Right ventricle myocardium superior (tissue), 1 donor: ENCODE measurements around the gene C1orf53. TPM values are rescaled to one million over a fixed set of nuclear protein-coding genes. Genes with fewer than 3 reads are reported as not detected.
"Not testable (repeated sequence)": the region's sequence is repeated elsewhere in the genome, so short reads cannot be mapped to it uniquely, and the experiment has no call there.

Source experiments
- ATAC-seq: fragments of 200-7000 bp; cut with Tn5 transposase; one replicate; pipeline ENCODE4 v1.9.1; 2020; ENCODE audit warnings: mild to moderate bottlenecking; ENCODE audit not compliant: poor library complexity
- DNase-seq: peaks from one replicate; pipeline ENCODE4 v3.0.0-alpha.2; 2020
- intact Hi-C: fragments of 100-400 bp; cut with DNase I; formaldehyde crosslinking; loops from one replicate; pipeline ENCODE4 v1.11.2; 2022
- total RNA-seq: library from RNA; stranded (reverse); fragmentation: NEBNext Ultra II Directional; extraction: Animal tissue kit (Norgen Biotek cat#: 25700); gene quantifications from one replicate; pipeline ENCODE4 v1.2.1, GENCODE V29; 2021
- donor health status: DM: no; HTN: yes; CAD: no; lungs with severe emphysema.

The C1orf53 gene
- total RNA-seq, 1 donor from 2014 or later = 6.2 TPM

DNA sequence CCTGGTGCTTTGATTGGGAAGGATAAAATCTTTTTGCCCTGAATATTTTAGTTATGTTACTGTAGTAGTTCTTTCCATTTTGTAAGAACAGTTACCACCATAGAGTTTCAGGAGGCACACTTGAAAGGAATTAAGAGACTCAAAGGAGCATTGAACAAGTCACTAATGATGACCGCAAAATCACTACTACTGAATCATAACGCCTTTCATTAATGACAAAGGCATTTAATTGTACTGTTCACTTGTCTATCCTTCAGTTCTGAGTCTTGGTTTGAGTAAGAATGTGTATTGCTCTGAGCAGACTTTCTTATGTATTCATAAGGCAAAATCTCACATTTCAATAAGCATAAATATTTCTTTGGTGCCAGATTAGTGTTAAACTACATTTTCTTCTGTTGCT lies 39.6 kb downstream of the C1orf53 start:
- no peak for ATAC-seq
- no peak for DNase-seq
- intact Hi-C loops = no loop called here

- ATAC-seq = no peak
- intact Hi-C loops = no loop called here
- DNase-seq = no peak
Observed at GRCh38 chr1:197944485-197944884, 42.1 kb downstream of the C1orf53 start.

GRCh38 chr1:197948926-197949899 lies 46.8 kb downstream of the C1orf53 start:
- intact Hi-C loops = no loop called here
- ATAC-seq = no peak
- no peak for DNase-seq

DNA sequence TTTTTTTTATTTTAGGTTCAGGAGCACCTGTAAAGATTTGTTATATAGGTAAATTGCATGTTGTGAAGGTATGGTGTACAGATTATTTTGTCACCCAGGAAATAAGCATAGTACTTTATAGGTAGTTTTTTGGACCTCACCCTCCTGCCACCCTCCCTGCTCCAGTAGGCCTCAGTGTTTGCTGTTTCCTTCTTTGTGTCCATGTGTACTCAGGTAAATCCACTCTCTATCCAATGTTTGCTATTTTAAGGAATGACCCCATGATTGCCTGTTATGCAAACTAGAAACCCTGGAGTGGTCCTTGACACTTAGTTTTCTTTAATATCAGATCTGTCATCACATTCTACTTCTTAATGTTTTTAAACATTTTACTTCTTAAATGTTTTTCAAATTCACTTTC lies 48.7 kb downstream of the C1orf53 start:
- DNase-seq = no peak
- ATAC-seq = no peak
- intact Hi-C loops = loop anchor here (2.0 kb wide), 1 partner anchor 16 kb away; no protein-coding TSS in a partner anchor

DNA sequence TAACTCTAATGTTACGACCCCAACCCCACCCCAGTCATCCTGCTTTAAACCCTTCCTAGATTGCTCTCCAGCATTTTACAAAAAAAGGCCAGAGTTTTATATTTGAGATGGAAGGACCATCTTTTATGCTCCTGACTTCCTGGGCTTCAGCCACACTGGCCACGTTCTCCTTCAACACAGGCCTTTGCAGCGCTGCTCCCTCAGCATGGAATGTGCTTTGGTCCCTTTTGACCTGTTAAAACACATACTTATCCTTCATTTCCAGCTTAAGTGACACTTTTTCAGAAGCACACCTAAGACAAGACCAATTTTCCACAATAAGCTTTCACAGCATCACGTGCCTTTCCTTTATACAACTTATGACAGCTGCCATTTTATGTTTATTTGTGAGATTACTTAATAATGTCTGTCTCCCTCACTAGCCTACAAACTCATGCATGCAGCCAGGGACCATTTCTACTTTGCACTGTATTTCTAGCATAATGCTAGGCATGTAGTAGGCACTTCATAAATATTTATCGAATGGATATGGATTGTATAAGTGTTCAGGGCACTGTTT lies 49.3 kb downstream of the C1orf53 start:
- no peak for ATAC-seq
- intact Hi-C loops = loop anchor here (2.0 kb wide), 1 partner anchor 15 kb away; no protein-coding TSS in a partner anchor
- no peak for DNase-seq

DNA sequence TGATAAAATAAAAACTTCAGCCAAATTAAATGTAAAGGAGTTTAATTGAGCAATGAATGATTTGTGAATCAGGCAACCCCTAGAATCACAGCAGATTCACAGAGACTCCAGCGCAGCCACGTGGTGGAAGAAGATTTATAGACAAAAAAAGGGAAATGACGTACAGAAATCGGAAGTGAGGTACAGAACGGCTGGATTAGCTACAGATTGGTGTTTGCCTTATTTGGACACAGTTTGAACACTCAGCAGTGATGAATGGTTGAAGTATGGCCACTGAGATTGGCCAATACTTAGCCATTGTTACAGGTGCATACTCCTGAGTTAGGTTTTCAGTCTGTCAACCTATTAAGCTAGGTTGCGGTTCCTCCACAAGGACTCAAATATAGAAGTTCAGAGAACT lies 51.0 kb downstream of the C1orf53 start:
- intact Hi-C loops, ATAC-seq, DNase-seq: not testable (repeated sequence)

- intact Hi-C loops = no loop called here
Observed at GRCh38 chr1:197954718-197955418, 52.4 kb downstream of the C1orf53 start.

GRCh38 chr1:197955486-197956394 lies 53.3 kb downstream of the C1orf53 start:
- intact Hi-C loops = no loop called here
- DNase-seq = no peak
- ATAC-seq = no peak

More at GRCh38 chr1:197954718-197955418, 52.4 kb downstream of the C1orf53 start:
- ATAC-seq (no peak), DNase-seq (no peak)

Other genes with a start within 250 kb of the C1orf53 start
- gene DENND1B, start 127.2 kb upstream of the C1orf53 start, total RNA-seq = 20.9 TPM
- 0.05 TPM for gene LHX9, start 14.7 kb downstream of the C1orf53 start, total RNA-seq